Activated T-helper 17 cell treated with anti-CD3 and anti-CD28 coated beads, Interleukin-2, amount 50 U/mL, for 72 hours (primary cell): ENCODE measurements around the gene DNAJC4. TPM values are rescaled to one million over a fixed set of nuclear protein-coding genes. Genes with fewer than 3 reads are reported as not detected.
A peak's percentile ranks its signal among the peaks of the same experiment; 100 is the strongest.

Experiments used
- ATAC-seq: fragments of 150-1000 bp; cut with Tn5 transposase; replicated peaks from 2 replicates; pipeline ENCODE4 v1.10.0; 2021; ENCODE audit warnings: mild to moderate bottlenecking, moderate library complexity
- H3K27ac Mint-ChIP-seq: one replicate; pipeline ENCODE4 v1.8.0; 2022; ENCODE audit warnings: mixed read lengths
- H3K27me3 Mint-ChIP-seq: one replicate; pipeline ENCODE4 v1.8.0; 2022; ENCODE audit warnings: mixed read lengths
- H3K36me3 Mint-ChIP-seq: one replicate; pipeline ENCODE4 v1.8.0; 2022; ENCODE audit warnings: low read depth, mild to moderate bottlenecking, mixed read lengths
- H3K4me1 Mint-ChIP-seq: one replicate; pipeline ENCODE4 v1.8.0; 2022; ENCODE audit warnings: mixed read lengths
- H3K4me3 Mint-ChIP-seq: one replicate; pipeline ENCODE4 v1.8.0; 2022; ENCODE audit warnings: mild to moderate bottlenecking, mixed read lengths
- H3K9me3 Mint-ChIP-seq: one replicate; pipeline ENCODE4 v1.8.0; 2022; ENCODE audit warnings: mixed read lengths
- total RNA-seq, 2 donors: library from RNA; stranded (reverse); gene quantifications; one replicate each; pipeline ENCODE4 v1.2.3, GENCODE V29; 2022

DNAJC4 gene
- total RNA-seq, 2 donors from 2014 or later, result 19.9 to 39.7 TPM

- Mint-ChIP-seq H3K36me3 (peaks cover 17% of the 10 kb centered on the region), H3K27me3 (no peaks in the 10 kb centered on the region), H3K27ac (no peak overlapping the region), H3K4me1 (peaks cover 9% of the 10 kb centered on the region), H3K9me3 (no peaks in the 10 kb centered on the region), H3K4me3 (peak overlapping the region; percentile 92)
- no peak for ATAC-seq
Observed at GRCh38 chr11:64250415-64251015, 20.2 kb downstream of the DNAJC4 start.

DNA sequence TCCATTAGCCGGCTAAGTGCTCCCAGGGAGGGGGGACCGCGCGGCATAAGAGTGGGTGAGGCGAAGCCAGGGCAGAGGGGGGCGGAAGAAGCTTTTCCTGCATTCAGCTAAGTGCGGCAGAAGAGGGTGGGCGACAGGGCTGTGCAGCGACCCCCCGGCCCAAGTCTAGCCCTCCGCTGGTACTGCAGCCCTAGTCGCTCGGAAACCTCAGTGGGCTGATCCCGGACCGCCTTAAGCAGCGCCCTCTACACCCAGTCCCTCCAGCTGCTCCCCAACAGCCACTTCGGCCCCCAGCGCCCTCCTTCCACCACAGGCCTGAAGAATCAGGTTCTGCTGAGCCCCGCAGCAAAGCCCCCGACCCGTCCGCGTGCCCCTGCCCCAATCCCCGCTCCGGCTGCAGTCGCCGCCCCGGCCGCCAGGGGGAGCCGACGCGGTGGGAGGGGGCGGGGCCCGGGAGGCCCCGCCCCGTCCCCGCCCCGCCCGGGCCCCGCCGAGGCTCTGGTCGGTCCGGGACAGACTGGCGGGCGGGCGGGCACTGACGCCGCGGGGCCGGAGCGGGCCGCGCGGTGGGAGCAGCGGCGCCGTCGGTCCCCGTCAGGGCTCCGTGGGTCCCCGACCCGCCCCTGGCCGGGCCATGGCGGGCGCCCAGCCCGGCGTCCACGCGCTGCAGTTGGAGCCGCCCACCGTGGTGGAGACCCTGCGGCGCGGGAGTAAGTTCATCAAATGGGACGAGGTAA is 20.8 kb downstream of the DNAJC4 start, which contains the start of gene PLCB3:
Gene PLCB3, plus strand, starts transcription at position 515 of the 737 bp plus-strand sequence. Its CDS starts 120 bp downstream, at position 635.
- Mint-ChIP-seq H3K27ac (peak within 1 kb of the TSS; percentile 85), H3K36me3 (peaks cover 11% of the 10 kb centered on the region), H3K9me3 (no peaks in the 10 kb centered on the region), H3K4me3 (peak within 1 kb of the TSS; percentile 92), H3K4me1 (peaks cover 9% of the 10 kb centered on the region), H3K27me3 (no peaks in the 10 kb centered on the region)
- peak; percentile 77 for ATAC-seq

GRCh38 chr11:64251753-64252002 is 21.3 kb downstream of the DNAJC4 start:
- no peaks in the 10 kb centered on the region for H3K9me3 Mint-ChIP-seq
- H3K27me3 Mint-ChIP-seq, result no peaks in the 10 kb centered on the region
- ATAC-seq, result no peak
- peak overlapping the region; percentile 85 for H3K27ac Mint-ChIP-seq
- H3K4me3 Mint-ChIP-seq, result peak overlapping the region; percentile 92
- peaks cover 10% of the 10 kb centered on the region for H3K36me3 Mint-ChIP-seq
- peaks cover 9% of the 10 kb centered on the region for H3K4me1 Mint-ChIP-seq

DNA sequence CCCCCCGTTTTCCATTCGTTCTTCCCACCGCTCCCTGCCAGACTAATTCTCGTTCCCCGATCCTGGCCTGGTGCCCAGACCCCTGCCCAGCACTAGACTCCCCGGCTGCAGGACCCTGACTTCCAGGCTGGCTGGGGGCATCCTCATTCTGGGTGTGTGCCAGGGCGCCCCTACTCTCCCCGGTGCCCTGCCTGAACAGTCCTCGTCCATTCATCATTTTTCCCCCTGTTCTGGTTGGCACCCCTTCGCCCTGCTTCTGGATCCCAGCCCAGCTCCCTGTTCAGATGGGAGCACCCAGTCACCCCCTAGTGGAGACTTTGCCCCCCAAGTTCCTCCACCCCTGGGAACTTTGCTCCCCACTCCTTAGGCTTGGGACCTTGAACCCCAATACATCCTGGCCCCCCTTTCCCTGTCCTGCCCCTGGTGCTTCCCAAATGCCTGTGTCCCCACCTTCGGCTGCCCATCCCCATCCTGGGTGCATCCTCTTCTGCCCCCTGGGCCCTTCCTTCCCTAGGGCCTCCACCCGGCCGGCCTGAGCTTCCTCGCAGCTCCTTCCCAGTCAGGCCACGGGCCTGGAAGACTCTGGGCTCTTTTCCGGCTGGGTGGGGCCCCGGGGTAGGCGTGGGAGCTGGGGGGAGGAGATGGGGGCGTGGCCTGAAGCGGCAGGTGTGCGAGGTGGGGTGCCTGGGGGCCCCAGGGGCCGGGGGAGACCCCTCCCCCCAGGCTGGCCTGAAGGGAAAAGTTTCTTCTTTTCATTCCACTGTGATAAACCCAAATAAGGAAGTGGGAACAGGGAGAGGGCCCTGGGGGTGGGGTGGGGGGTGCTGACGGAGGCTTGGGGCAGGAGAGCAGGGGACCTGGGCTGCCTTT is 21.9 kb downstream of the DNAJC4 start:
- Mint-ChIP-seq H3K27me3 (no peaks in the 10 kb centered on the region), H3K9me3 (no peaks in the 10 kb centered on the region), H3K4me3 (peak overlapping the region; percentile 92), H3K27ac (peak overlapping the region; percentile 85), H3K36me3 (peaks cover 6% of the 10 kb centered on the region), H3K4me1 (peaks cover 9% of the 10 kb centered on the region)
- ATAC-seq, result no peak

DNA sequence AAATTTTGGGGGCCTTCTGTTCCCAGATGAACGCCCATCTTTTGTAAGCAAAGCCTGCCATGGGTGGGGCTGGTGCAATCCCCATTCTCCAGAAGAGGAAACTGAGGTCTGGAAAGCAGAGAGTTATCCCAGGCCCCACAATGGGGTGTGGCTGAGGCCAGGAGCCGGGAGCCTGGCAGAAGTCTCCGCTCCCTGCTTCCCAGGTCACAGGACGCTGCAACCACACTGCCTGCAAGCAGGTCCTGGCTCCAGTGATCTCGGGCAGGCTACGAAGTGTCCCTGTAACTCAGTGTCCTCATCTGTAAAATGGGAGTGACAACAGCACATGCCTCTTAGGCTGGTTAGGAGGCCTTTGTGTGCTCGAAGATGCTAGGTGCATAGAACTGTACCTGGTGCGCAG is 22.7 kb downstream of the DNAJC4 start:
- ATAC-seq, result no peak
- Mint-ChIP-seq H3K4me3 (peak overlapping the region; percentile 92), H3K27me3 (no peaks in the 10 kb centered on the region), H3K9me3 (no peaks in the 10 kb centered on the region), H3K27ac (no peak overlapping the region), H3K4me1 (peaks cover 6% of the 10 kb centered on the region), H3K36me3 (peaks cover 12% of the 10 kb centered on the region)

- Mint-ChIP-seq H3K27me3 (no peaks in the 10 kb centered on the region), H3K27ac (no peak overlapping the region), H3K36me3 (peaks cover 15% of the 10 kb centered on the region), H3K4me3 (peak overlapping the region; percentile 92), H3K9me3 (no peaks in the 10 kb centered on the region), H3K4me1 (peaks cover 6% of the 10 kb centered on the region)
- ATAC-seq, result no peak
Observed at GRCh38 chr11:64253481-64253880, 23.1 kb downstream of the DNAJC4 start.

- Mint-ChIP-seq H3K27me3 (no peaks in the 10 kb centered on the region), H3K9me3 (no peaks in the 10 kb centered on the region), H3K27ac (no peak overlapping the region), H3K4me1 (peaks cover 7% of the 10 kb centered on the region), H3K4me3 (no peak overlapping the region), H3K36me3 (peaks cover 18% of the 10 kb centered on the region)
- no peak for ATAC-seq
Observed at GRCh38 chr11:64254326-64254725, 24.0 kb downstream of the DNAJC4 start.

- Mint-ChIP-seq H3K27me3 (no peaks in the 10 kb centered on the region), H3K9me3 (no peaks in the 10 kb centered on the region), H3K27ac (no peak overlapping the region), H3K4me1 (peaks cover 16% of the 10 kb centered on the region), H3K36me3 (peaks cover 26% of the 10 kb centered on the region), H3K4me3 (no peak overlapping the region)
- ATAC-seq, result no peak
Observed at GRCh38 chr11:64255135-64256128, 25.1 kb downstream of the DNAJC4 start.

GRCh38 chr11:64256300-64256699 is 26.0 kb downstream of the DNAJC4 start:
- ATAC-seq, result no peak
- Mint-ChIP-seq H3K27me3 (no peaks in the 10 kb centered on the region), H3K4me3 (no peak overlapping the region), H3K36me3 (peaks cover 26% of the 10 kb centered on the region), H3K9me3 (no peaks in the 10 kb centered on the region), H3K4me1 (peaks cover 16% of the 10 kb centered on the region), H3K27ac (no peak overlapping the region)

GRCh38 chr11:64258356-64258755 is 28.0 kb downstream of the DNAJC4 start:
- Mint-ChIP-seq H3K9me3 (no peaks in the 10 kb centered on the region), H3K36me3 (peaks cover 41% of the 10 kb centered on the region), H3K27ac (no peak overlapping the region), H3K4me1 (peaks cover 16% of the 10 kb centered on the region), H3K4me3 (no peak overlapping the region), H3K27me3 (no peaks in the 10 kb centered on the region)
- ATAC-seq, result no peak

DNA sequence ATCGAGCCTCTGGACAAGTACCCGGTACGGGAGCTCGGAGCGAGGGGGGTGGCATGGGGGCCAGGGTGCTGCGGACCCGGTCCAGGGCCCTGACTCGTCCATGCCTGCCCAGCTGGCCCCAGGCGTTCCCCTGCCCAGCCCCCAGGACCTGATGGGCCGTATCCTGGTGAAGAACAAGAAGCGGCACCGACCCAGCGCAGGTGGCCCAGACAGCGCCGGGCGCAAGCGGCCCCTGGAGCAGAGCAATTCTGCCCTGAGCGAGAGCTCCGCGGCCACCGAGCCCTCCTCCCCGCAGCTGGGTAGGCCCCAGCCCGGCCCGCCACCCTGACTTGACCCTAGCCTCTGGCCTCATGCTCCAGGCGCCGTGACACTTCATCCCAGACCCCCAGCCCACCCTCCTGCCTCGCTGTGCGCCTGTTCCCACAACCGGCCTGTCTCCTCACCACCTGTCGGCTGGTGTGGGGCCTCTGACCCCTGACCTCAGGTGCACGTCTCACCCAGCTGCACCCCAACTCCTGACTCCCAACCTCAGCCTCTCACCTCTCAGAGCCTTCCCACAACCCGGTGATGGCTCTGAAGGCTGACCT is 28.7 kb downstream of the DNAJC4 start:
- ATAC-seq, result no peak
- peaks cover 11% of the 10 kb centered on the region for H3K4me1 Mint-ChIP-seq
- peaks cover 36% of the 10 kb centered on the region for H3K36me3 Mint-ChIP-seq
- H3K4me3 Mint-ChIP-seq, result peak overlapping the region; percentile 49
- no peaks in the 10 kb centered on the region for H3K27me3 Mint-ChIP-seq
- no peaks in the 10 kb centered on the region for H3K9me3 Mint-ChIP-seq
- peak overlapping the region; percentile 77 for H3K27ac Mint-ChIP-seq

- Mint-ChIP-seq H3K27ac (peak overlapping the region; percentile 77), H3K9me3 (no peaks in the 10 kb centered on the region), H3K27me3 (no peaks in the 10 kb centered on the region), H3K36me3 (peaks cover 35% of the 10 kb centered on the region), H3K4me3 (peak overlapping the region; percentile 49), H3K4me1 (peaks cover 10% of the 10 kb centered on the region)
- ATAC-seq, result peak; percentile 71
Observed at GRCh38 chr11:64259533-64260067, 29.3 kb downstream of the DNAJC4 start.

- peak overlapping the region; percentile 77 for H3K27ac Mint-ChIP-seq
Observed at GRCh38 chr11:64260147-64260708, 29.9 kb downstream of the DNAJC4 start.

More at GRCh38 chr11:64260147-64260708, 29.9 kb downstream of the DNAJC4 start:
- peak; percentile 74 for ATAC-seq
- Mint-ChIP-seq H3K27me3 (no peaks in the 10 kb centered on the region), H3K4me3 (peak overlapping the region; percentile 49), H3K4me1 (peaks cover 10% of the 10 kb centered on the region), H3K9me3 (no peaks in the 10 kb centered on the region), H3K36me3 (peaks cover 35% of the 10 kb centered on the region)
